ENCODE measurements around the gene ZNF217.

GRCh38 chr20:53569005-53569404 is 24.6 kb downstream of the ZNF217 start:
- TF ChIP-seq POLR2AphosphoS5 (IDR thresholded peaks at IDR 0.05; ENCODE audit: low read depth, low read length), result no peak
- no peak for TF ChIP-seq TAF1 (IDR thresholded peaks at IDR 0.05; ENCODE audit: borderline replicate concordance, low read depth, low read length)
